Measurements from ENCODE around the gene FXYD4.

DNA sequence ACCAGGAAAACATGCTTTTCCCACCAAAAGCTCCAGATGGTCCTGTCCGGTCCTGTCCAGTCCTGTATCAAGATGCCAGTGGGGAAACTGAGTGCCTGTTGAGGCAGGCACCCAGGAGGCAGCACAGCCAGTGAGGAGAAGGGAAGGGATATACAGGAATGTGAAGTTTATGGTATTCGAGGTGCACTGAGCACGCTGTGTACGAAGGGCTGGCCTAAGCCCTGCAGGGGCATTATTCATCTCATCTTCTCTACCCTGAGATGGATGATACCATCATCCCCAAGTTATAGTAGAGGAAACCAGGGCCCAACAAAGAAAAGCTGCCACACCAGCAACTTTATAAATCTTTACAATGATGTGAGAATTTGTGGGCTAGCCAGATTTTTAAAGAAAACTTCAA lies 23.4 kb upstream of the FXYD4 start:
- no peak for TF ChIP-seq ZNF317 (CRISPR knock-in tag; IDR thresholded peaks at IDR 0.05; ENCODE audit: borderline replicate concordance, low read depth)
- TF ChIP-seq ZNF425 (CRISPR knock-in tag; conservative IDR thresholded peaks at IDR 0.05): no peak
- no peak for TF ChIP-seq AR (CRISPR knock-in tag; IDR thresholded peaks at IDR 0.05)
- TF ChIP-seq PRDM15 (CRISPR knock-in tag; IDR thresholded peaks at IDR 0.05): no peak
- TF ChIP-seq, protein P1, sequence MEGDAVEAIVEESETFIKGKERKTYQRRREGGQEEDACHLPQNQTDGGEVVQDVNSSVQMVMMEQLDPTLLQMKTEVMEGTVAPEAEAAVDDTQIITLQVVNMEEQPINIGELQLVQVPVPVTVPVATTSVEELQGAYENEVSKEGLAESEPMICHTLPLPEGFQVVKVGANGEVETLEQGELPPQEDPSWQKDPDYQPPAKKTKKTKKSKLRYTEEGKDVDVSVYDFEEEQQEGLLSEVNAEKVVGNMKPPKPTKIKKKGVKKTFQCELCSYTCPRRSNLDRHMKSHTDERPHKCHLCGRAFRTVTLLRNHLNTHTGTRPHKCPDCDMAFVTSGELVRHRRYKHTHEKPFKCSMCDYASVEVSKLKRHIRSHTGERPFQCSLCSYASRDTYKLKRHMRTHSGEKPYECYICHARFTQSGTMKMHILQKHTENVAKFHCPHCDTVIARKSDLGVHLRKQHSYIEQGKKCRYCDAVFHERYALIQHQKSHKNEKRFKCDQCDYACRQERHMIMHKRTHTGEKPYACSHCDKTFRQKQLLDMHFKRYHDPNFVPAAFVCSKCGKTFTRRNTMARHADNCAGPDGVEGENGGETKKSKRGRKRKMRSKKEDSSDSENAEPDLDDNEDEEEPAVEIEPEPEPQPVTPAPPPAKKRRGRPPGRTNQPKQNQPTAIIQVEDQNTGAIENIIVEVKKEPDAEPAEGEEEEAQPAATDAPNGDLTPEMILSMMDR (IDR thresholded peaks at IDR 0.05): no peak
- TF ChIP-seq, protein P2, sequence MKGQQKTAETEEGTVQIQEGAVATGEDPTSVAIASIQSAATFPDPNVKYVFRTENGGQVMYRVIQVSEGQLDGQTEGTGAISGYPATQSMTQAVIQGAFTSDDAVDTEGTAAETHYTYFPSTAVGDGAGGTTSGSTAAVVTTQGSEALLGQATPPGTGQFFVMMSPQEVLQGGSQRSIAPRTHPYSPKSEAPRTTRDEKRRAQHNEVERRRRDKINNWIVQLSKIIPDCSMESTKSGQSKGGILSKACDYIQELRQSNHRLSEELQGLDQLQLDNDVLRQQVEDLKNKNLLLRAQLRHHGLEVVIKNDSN (CRISPR knock-in tag; IDR thresholded peaks at IDR 0.05): no peak
- no peak for TF ChIP-seq CBFB (CRISPR knock-in tag; IDR thresholded peaks at IDR 0.05; ENCODE audit: low read depth)
- TF ChIP-seq, protein P3, sequence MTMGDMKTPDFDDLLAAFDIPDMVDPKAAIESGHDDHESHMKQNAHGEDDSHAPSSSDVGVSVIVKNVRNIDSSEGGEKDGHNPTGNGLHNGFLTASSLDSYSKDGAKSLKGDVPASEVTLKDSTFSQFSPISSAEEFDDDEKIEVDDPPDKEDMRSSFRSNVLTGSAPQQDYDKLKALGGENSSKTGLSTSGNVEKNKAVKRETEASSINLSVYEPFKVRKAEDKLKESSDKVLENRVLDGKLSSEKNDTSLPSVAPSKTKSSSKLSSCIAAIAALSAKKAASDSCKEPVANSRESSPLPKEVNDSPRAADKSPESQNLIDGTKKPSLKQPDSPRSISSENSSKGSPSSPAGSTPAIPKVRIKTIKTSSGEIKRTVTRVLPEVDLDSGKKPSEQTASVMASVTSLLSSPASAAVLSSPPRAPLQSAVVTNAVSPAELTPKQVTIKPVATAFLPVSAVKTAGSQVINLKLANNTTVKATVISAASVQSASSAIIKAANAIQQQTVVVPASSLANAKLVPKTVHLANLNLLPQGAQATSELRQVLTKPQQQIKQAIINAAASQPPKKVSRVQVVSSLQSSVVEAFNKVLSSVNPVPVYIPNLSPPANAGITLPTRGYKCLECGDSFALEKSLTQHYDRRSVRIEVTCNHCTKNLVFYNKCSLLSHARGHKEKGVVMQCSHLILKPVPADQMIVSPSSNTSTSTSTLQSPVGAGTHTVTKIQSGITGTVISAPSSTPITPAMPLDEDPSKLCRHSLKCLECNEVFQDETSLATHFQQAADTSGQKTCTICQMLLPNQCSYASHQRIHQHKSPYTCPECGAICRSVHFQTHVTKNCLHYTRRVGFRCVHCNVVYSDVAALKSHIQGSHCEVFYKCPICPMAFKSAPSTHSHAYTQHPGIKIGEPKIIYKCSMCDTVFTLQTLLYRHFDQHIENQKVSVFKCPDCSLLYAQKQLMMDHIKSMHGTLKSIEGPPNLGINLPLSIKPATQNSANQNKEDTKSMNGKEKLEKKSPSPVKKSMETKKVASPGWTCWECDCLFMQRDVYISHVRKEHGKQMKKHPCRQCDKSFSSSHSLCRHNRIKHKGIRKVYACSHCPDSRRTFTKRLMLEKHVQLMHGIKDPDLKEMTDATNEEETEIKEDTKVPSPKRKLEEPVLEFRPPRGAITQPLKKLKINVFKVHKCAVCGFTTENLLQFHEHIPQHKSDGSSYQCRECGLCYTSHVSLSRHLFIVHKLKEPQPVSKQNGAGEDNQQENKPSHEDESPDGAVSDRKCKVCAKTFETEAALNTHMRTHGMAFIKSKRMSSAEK (CRISPR knock-in tag; IDR thresholded peaks at IDR 0.05; ENCODE audit: borderline replicate concordance): no peak
- TF ChIP-seq, protein P4, sequence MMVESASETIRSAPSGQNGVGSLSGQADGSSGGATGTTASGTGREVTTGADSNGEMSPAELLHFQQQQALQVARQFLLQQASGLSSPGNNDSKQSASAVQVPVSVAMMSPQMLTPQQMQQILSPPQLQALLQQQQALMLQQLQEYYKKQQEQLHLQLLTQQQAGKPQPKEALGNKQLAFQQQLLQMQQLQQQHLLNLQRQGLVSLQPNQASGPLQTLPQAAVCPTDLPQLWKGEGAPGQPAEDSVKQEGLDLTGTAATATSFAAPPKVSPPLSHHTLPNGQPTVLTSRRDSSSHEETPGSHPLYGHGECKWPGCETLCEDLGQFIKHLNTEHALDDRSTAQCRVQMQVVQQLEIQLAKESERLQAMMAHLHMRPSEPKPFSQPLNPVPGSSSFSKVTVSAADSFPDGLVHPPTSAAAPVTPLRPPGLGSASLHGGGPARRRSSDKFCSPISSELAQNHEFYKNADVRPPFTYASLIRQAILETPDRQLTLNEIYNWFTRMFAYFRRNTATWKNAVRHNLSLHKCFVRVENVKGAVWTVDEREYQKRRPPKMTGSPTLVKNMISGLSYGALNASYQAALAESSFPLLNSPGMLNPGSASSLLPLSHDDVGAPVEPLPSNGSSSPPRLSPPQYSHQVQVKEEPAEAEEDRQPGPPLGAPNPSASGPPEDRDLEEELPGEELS (CRISPR knock-in tag; IDR thresholded peaks at IDR 0.05): no peak
- TF ChIP-seq E2F1 (CRISPR knock-in tag; IDR thresholded peaks at IDR 0.05): no peak
- TF ChIP-seq, protein P5, sequence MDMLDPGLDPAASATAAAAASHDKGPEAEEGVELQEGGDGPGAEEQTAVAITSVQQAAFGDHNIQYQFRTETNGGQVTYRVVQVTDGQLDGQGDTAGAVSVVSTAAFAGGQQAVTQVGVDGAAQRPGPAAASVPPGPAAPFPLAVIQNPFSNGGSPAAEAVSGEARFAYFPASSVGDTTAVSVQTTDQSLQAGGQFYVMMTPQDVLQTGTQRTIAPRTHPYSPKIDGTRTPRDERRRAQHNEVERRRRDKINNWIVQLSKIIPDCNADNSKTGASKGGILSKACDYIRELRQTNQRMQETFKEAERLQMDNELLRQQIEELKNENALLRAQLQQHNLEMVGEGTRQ (CRISPR knock-in tag; IDR thresholded peaks at IDR 0.05): no peak
- no peak for TF ChIP-seq ZNF416 (CRISPR knock-in tag; IDR thresholded peaks at IDR 0.05)
- TF ChIP-seq, protein P6, sequence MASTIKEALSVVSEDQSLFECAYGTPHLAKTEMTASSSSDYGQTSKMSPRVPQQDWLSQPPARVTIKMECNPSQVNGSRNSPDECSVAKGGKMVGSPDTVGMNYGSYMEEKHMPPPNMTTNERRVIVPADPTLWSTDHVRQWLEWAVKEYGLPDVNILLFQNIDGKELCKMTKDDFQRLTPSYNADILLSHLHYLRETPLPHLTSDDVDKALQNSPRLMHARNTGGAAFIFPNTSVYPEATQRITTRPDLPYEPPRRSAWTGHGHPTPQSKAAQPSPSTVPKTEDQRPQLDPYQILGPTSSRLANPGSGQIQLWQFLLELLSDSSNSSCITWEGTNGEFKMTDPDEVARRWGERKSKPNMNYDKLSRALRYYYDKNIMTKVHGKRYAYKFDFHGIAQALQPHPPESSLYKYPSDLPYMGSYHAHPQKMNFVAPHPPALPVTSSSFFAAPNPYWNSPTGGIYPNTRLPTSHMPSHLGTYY (CRISPR knock-in tag; IDR thresholded peaks at IDR 0.05): no peak
- TF ChIP-seq ZNF138 (CRISPR knock-in tag; conservative IDR thresholded peaks at IDR 0.05): no peak

Measured in WTC11 (cell line).